Omental fat pad (tissue), 4 donors: ENCODE results near the gene RCAN1. TPM values are rescaled to one million over a fixed set of nuclear protein-coding genes. Genes with fewer than 3 reads are reported as not detected.

ENCODE experiments used
- ATAC-seq: fragments of 150-250 bp; one replicate; pipeline ENCODE4 v1.9.1; 2016; ENCODE audit warnings: mild to moderate bottlenecking, moderate library complexity; ENCODE audit not compliant: low FRiP score
- DNase-seq: peaks from one replicate; pipeline ENCODE4 v3.0.0-alpha.2; 2019; ENCODE audit warnings: low spot score
- CTCF ChIP-seq, 3 donors: fragments of 450-650 bp; IDR thresholded peaks; one replicate each; pipeline ENCODE4 v1.5.1; 2016 to 2017; ENCODE audit warnings: antibody characterized with exemption in 3 of 3, mild to moderate bottlenecking in 3 of 3, moderate library complexity in 2 of 3
- total RNA-seq, 4 donors: library from RNA; depleted of rRNA; stranded (reverse); fragments of >200 nt; gene quantifications; one replicate each; pipeline ENCODE4 v1.1.0, GENCODE V29; 2016

RCAN1 gene
- total RNA-seq, 4 donors from 2014 or later = 62.6 to 73.5 (median 68.7) TPM

GRCh38 chr21:34623516-34623915, 8.6 kb upstream of the RCAN1 start:
- no peak for TF ChIP-seq CTCF (IDR thresholded peaks at IDR 0.05)
- DNase-seq = no peak
- no peak for ATAC-seq

DNA sequence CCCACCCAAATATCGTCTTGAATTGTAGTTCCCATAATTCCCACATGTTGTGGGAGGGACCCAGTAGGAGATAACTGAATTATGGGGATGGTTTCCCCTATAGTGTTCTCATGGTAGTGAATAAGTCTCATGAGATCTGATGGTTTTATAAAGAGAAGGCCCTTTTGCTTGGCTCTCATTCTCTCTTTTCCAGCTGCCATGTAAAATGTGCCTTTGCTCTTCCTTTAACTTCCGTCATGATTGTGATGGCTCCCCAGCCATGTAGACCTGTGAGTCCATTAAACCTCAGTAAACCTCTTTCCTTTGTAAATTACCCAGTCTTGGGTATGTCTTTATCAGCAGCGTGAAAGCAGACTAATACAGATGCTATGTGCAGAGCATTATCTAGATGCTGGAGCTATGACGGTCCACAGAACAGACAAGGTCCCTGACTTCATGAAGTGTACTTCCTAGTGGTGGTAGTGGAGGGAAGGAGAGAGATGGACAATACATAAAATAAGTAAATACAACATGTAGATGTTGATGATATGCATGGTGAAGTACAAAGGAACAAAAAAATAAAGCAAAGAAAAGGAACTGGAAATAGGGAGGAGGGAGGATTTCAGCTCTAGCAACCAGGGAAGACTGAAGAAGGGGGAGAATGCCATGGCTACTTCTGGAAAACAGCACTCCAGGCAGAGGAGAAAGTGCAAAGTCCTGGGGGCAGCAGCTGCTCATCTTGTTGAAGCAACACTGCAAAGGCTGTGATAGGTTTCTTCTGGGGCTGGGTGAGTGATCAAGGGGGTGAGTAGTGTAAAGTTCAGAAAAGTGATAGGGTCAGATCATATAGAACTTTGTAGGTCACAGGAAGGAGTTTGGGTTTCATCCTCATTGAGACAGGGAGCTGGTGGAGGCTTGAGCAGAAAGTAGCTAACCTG, 6.8 kb upstream of the RCAN1 start:
- DNase-seq (no peak), ATAC-seq (no peak)
- no peak for TF ChIP-seq CTCF (IDR thresholded peaks at IDR 0.05)

GRCh38 chr21:34619841-34620665, 5.1 kb upstream of the RCAN1 start:
- DNase-seq (no peak), ATAC-seq (no peak)
- no peak for TF ChIP-seq CTCF (IDR thresholded peaks at IDR 0.05)

GRCh38 chr21:34618941-34619340, 4.0 kb upstream of the RCAN1 start:
- DNase-seq = no peak
- no peak for TF ChIP-seq CTCF (IDR thresholded peaks at IDR 0.05)
- no peak for ATAC-seq

GRCh38 chr21:34617753-34618339, 2.9 kb upstream of the RCAN1 start:
- ATAC-seq (no peak), DNase-seq (no peak)
- no peak for TF ChIP-seq CTCF (IDR thresholded peaks at IDR 0.05)

DNA sequence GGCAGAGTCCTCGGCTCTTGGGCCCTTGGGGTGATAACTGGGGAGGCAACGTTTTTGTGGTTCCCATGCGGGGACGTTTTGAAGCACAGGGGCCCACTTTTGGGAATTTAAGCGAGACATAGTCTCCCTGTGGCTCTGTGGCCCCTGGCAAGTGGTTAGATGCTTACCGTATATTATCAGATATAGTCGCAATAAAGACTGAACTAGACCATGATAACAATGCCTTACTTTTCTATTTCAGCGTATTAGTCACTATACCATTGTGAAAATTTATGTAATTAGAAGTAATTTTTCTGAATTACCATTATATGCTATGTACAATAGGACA, 538 bp upstream of the RCAN1 start:
- TF ChIP-seq CTCF (IDR thresholded peaks at IDR 0.05) = no peak
- ATAC-seq (no peak), DNase-seq (no peak)
